ENCODE results near the gene ATP12A.

DNA sequence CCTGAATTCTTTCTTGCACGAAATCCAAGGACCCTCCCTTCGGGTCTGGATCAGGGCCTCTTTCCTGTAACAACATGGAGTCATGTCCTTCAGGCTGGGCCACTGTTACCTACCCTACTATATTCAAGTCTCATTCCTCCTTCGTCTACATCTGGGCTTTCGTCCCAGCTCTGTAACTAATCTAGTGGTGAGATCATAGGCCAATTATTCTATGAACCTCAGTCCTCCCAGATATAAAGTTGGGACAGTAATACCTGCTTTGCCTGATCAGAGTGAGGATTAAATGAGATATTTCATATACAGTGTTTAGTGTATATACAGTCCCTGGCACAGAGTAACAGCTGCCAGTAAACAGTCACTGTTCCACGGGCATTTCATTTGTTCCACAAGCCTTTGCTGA, 48.3 kb upstream of the ATP12A start:
- TF ChIP-seq CTCF (IDR thresholded peaks at IDR 0.05), result no peak
- no peak for TF ChIP-seq POLR2A (IDR thresholded peaks at IDR 0.05)

Data from ovary (tissue), 3 donors.